CD14-positive monocyte (primary cell): ENCODE data around the gene AMIGO3. TPM values are rescaled to one million over a fixed set of nuclear protein-coding genes. Genes with fewer than 3 reads are reported as not detected.
A peak's percentile ranks its signal among the peaks of the same experiment; 100 is the strongest.
"Not testable (repeated sequence)": the region's sequence is repeated elsewhere in the genome, so short reads cannot be mapped to it uniquely, and the experiment has no call there.

Source experiments
- DNase-seq, 3 donors: peaks; one replicate each; pipeline ENCODE4 v3.0.0-alpha.2; 2011 to 2022
- H2AFZ ChIP-seq: 2 replicates; pipeline ENCODE4 v1.6.0; 2012; ENCODE audit warnings: mild to moderate bottlenecking, low read depth, low read length, inconsistent platforms; ENCODE audit not compliant: insufficient read depth, poor library complexity, severe bottlenecking
- H3K27ac ChIP-seq, 2 donors: 1 replicate in 1 of 2; 2 replicates in 1 of 2; pipeline ENCODE4 v1.5.1; 2012 to 2013; ENCODE audit warnings: low read length in 2 of 2, control low read depth in 1 of 2, inconsistent platforms in 1 of 2, low read depth in 1 of 2, mild to moderate bottlenecking in 1 of 2
- H3K27me3 ChIP-seq, 2 donors: one replicate each; pipeline versions ENCODE4 v1.6.0 to v1.6.1; 2011 to 2013; ENCODE audit warnings: low read length in 2 of 2; ENCODE audit not compliant: control insufficient read depth in 2 of 2, insufficient read depth in 2 of 2
- H3K36me3 ChIP-seq, 2 donors: replicated peaks in 1 of 2; 1 replicate in 1 of 2; 2 replicates in 1 of 2; pipeline versions ENCODE4 v1.5.1 to v1.6.1; 2012 to 2013; ENCODE audit warnings: low read length in 2 of 2, control low read depth in 1 of 2, inconsistent platforms in 1 of 2, mild to moderate bottlenecking in 1 of 2; ENCODE audit not compliant: insufficient read depth in 2 of 2, control insufficient read depth in 1 of 2
- H3K4me1 ChIP-seq, 2 donors: 1 replicate in 1 of 2; 2 replicates in 1 of 2; pipeline versions ENCODE4 v1.5.1 to v1.6.1; 2012 to 2013; ENCODE audit warnings: low read length in 2 of 2, control low read depth in 1 of 2, inconsistent platforms in 1 of 2, mild to moderate bottlenecking in 1 of 2, moderate library complexity in 1 of 2; ENCODE audit not compliant: insufficient read depth in 2 of 2, control insufficient read depth in 1 of 2
- H3K4me2 ChIP-seq: replicated peaks from 2 replicates; pipeline ENCODE3; 2012; ENCODE audit warnings: low read length, moderate library complexity, mild to moderate bottlenecking; ENCODE audit not compliant: poor library complexity, severe bottlenecking; ENCODE audit errors: extremely low read depth
- H3K4me3 ChIP-seq, 3 experiments: fragments of 200-600 bp in 1 of 3; sonication (generic) in 1 of 3; replicated peaks in 1 of 3; 1 replicate in 2 of 3; 2 replicates in 1 of 3; pipeline ENCODE4 v1.5.1; 2011 to 2013; ENCODE audit warnings: low read length in 3 of 3, mild to moderate bottlenecking in 3 of 3, control low read depth in 2 of 3, low read depth in 2 of 3, inconsistent platforms in 1 of 3, moderate library complexity in 1 of 3
- H3K79me2 ChIP-seq: 2 replicates; pipeline ENCODE4 v1.6.0; 2012; ENCODE audit warnings: mild to moderate bottlenecking, control low read depth, inconsistent platforms, low read length, moderate library complexity; ENCODE audit not compliant: insufficient read depth
- H3K9ac ChIP-seq: 2 replicates; pipeline ENCODE4 v1.6.0; 2017; ENCODE audit warnings: low read length, mild to moderate bottlenecking; ENCODE audit not compliant: insufficient read depth, poor library complexity, severe bottlenecking
- H3K9me3 ChIP-seq, 2 donors: replicated peaks in 1 of 2; 1 replicate in 1 of 2; 2 replicates in 1 of 2; pipeline versions ENCODE4 v1.5.1 to v1.6.1; 2012 to 2013; ENCODE audit warnings: low read length in 2 of 2, control low read depth in 1 of 2; ENCODE audit not compliant: control insufficient read depth in 1 of 2, insufficient read depth in 1 of 2
- H4K20me1 ChIP-seq: 2 replicates; pipeline ENCODE4 v1.6.0; 2012; ENCODE audit warnings: mild to moderate bottlenecking, low read length, control low read depth, moderate library complexity; ENCODE audit not compliant: insufficient read depth
- H3K27ac Mint-ChIP-seq, 7 donors: one replicate each; pipeline ENCODE4 v1.8.0; 2020; ENCODE audit warnings: mild to moderate bottlenecking in 7 of 7, mixed read lengths in 7 of 7, moderate library complexity in 6 of 7, inconsistent platforms in 2 of 7
- H3K27me3 Mint-ChIP-seq, 3 donors: one replicate each; pipeline ENCODE4 v1.8.0; 2021 to 2022; ENCODE audit warnings: low read depth in 3 of 3, mild to moderate bottlenecking in 3 of 3, mixed read lengths in 3 of 3, moderate library complexity in 3 of 3, inconsistent platforms in 1 of 3
- H3K36me3 Mint-ChIP-seq, 2 donors: one replicate each; pipeline ENCODE4 v1.8.0; 2020; ENCODE audit warnings: mixed read lengths in 2 of 2, inconsistent platforms in 1 of 2, mild to moderate bottlenecking in 1 of 2
- H3K4me1 Mint-ChIP-seq: one replicate; pipeline ENCODE4 v1.8.0; 2020; ENCODE audit warnings: mild to moderate bottlenecking, mixed read lengths
- H3K4me3 Mint-ChIP-seq, 2 donors: one replicate each; pipeline ENCODE4 v1.8.0; 2020; ENCODE audit warnings: mild to moderate bottlenecking in 2 of 2, mixed read lengths in 2 of 2, moderate library complexity in 1 of 2
- H3K9me3 Mint-ChIP-seq, 7 donors: one replicate each; pipeline ENCODE4 v1.8.0; 2020 to 2022; ENCODE audit warnings: mixed read lengths in 7 of 7, mild to moderate bottlenecking in 6 of 7, moderate library complexity in 6 of 7, inconsistent platforms in 2 of 7
- WGBS: methylation state at CpG from one replicate; pipeline ENCODE4 v1.1.5; 2013; ENCODE audit warnings: missing lambda C conversion rate; ENCODE audit not compliant: insufficient coverage; 5-methylcytosine and 5-hydroxymethylcytosine counted together
- intact Hi-C, 2 donors: fragments of 100-400 bp; cut with micrococcal nuclease; formaldehyde crosslinking; loops; one replicate each; pipeline versions ENCODE4 v1.15.0 to v1.15.1; 2023
- polyA plus RNA-seq, 3 donors: library from polyadenylated mRNA; depleted of rRNA in 1 of 3; unstranded in 2 of 3; stranded (reverse) in 1 of 3; fragments of 300-500 nt in 2 of 3; fragments of >200 nt in 1 of 3; fragmentation: Illumina TruSeq in 2 of 3; gene quantifications; 1 replicate in 2 of 3; 2 replicates in 1 of 3; pipeline ENCODE4 v1.2.3, GENCODE V29; 2012 to 2021

Gene AMIGO3
- polyA plus RNA-seq, 3 donors: 0.96 TPM; not detected in 2

DNA sequence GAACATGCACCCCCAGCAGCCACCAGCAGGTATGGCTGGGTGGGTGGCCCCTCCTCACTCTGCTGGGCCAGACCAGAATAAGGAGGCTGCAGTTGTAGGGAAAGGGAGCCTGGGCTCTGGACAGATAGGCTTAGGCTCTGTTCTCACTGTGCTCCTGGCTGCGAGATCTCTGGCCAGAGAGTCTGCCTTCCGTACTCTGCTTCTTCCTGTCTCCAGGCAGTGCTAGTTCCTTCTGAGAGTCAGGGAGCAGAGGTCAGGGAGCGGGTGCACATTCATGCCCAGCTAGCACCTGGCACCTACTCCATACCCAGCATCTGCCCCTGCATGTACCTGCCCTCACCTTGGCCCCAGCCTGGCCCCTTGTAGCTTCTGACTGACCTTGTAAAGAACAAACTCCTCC lies 28.0 kb downstream of the AMIGO3 start:
- Histone ChIP-seq H4K20me1 (peaks cover 10% of the 10 kb centered on the region), H3K27me3 (peaks cover 0 to 12% of the 10 kb centered on the region in 2 donors), H3K4me1 (peaks cover 24 to 29% of the 10 kb centered on the region in 2 donors), H3K79me2 (peaks cover 30% of the 10 kb centered on the region)
- H3K36me3 ChIP-seq, H3K4me2 ChIP-seq, H3K27ac Mint-ChIP-seq, H3K9me3 Mint-ChIP-seq, H3K9ac ChIP-seq, intact Hi-C loops, H3K4me3 Mint-ChIP-seq, H3K4me3 ChIP-seq, H3K27ac ChIP-seq, DNase-seq, H2AFZ ChIP-seq, H3K9me3 ChIP-seq: not testable (repeated sequence)
- Mint-ChIP-seq H3K27me3 (peaks cover 11 to 16% (median 14%) of the 10 kb centered on the region in 3 donors), H3K4me1 (peaks cover 31% of the 10 kb centered on the region), H3K36me3 (peaks cover 0 to 16% of the 10 kb centered on the region in 2 donors)
- 86% methylated on average over 1 of the region's 3 CpGs for WGBS

DNA sequence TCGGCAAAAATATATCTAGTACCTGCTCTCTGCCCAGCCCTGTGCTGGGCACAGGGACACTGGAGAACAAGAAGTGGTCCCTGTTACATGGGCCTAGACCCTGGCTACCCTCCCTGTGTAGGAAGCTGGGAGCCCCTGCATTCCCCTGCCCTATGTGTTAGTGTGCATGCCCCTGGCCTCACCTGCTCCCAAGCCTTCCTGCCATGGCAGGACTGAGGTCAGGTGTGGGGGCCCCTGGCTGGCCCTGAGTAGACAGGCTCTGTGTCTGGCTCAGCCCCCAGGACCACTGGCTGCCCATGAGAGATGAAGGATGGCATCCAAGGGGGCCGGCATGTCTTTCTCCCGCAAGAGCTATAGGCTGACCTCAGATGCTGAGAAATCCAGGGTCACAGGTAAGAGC lies 28.6 kb downstream of the AMIGO3 start:
- intact Hi-C loops, H3K4me2 ChIP-seq: not testable (repeated sequence)

GRCh38 chr3:49689908-49690624 lies 29.4 kb downstream of the AMIGO3 start:
- 12% methylated on average over 10 of the region's 16 CpGs for WGBS

More for the DNA sequence above, 28.6 kb downstream of the AMIGO3 start:
- Mint-ChIP-seq H3K36me3 (peaks cover 0 to 13% of the 10 kb centered on the region in 2 donors), H3K27me3 (peaks cover 17 to 23% (median 21%) of the 10 kb centered on the region in 3 donors), H3K4me1 (peaks cover 34% of the 10 kb centered on the region), H3K4me3 (peak overlapping the region in 1 of 2 donors; percentile 98)
- not testable (repeated sequence) for H3K4me3 ChIP-seq, H3K27ac Mint-ChIP-seq, H2AFZ ChIP-seq, H3K36me3 ChIP-seq, H3K9me3 ChIP-seq, DNase-seq, H3K9ac ChIP-seq, H3K9me3 Mint-ChIP-seq, H3K27ac ChIP-seq
- Histone ChIP-seq H3K4me1 (peaks cover 27 to 29% of the 10 kb centered on the region in 2 donors), H4K20me1 (peaks cover 10% of the 10 kb centered on the region), H3K27me3 (peaks cover 0 to 19% of the 10 kb centered on the region in 2 donors), H3K79me2 (peaks cover 30% of the 10 kb centered on the region)
- WGBS: 100% methylated on average over 3 of the region's 3 CpGs

More at GRCh38 chr3:49689908-49690624, 29.4 kb downstream of the AMIGO3 start:
- H4K20me1 ChIP-seq, DNase-seq, H3K36me3 ChIP-seq, H3K9me3 Mint-ChIP-seq, H3K9me3 ChIP-seq, intact Hi-C loops: not testable (repeated sequence)
- Mint-ChIP-seq H3K27ac (peak overlapping the region; percentile 79 to 96 (median 85)), H3K4me1 (peaks cover 38% of the 10 kb centered on the region), H3K27me3 (peaks cover 23 to 31% (median 29%) of the 10 kb centered on the region in 3 donors), H3K4me3 (peak overlapping the region; percentile 96 to 98), H3K36me3 (peaks cover 5 to 18% of the 10 kb centered on the region in 2 donors)
- H3K9ac ChIP-seq: peak overlapping the region; percentile 90
- H3K27ac ChIP-seq: peak overlapping the region in 1 of 2 donors; percentile 85
- peaks cover 27 to 29% of the 10 kb centered on the region in 2 donors for H3K4me1 ChIP-seq
- peak overlapping the region; percentile 97 for H2AFZ ChIP-seq
- peak overlapping the region; percentile 63 to 97 (median 76) for H3K4me3 ChIP-seq
- peak overlapping the region; percentile 86 for H3K4me2 ChIP-seq
- H3K79me2 ChIP-seq: peaks cover 30% of the 10 kb centered on the region
- H3K27me3 ChIP-seq: peaks cover 0 to 24% of the 10 kb centered on the region in 2 donors
